HEK293 (cell line): ENCODE data around the gene RHOG.

Experiments
- CTCF ChIA-PET: fragments of 350-600 bp; formaldehyde crosslinking; extraction: SDS; loops from one replicate; lab custom pipeline; 2021; ENCODE audit warnings: antibody characterized with exemption; lab: Yijun Ruan, JAX
- POLR2A ChIA-PET: fragments of 300-600 bp; formaldehyde crosslinking; extraction: SDS; loops from one replicate; lab custom pipeline; 2020; ENCODE audit warnings: antibody characterized with exemption, inconsistent platforms; lab: Yijun Ruan, JAX
- H3K27ac ChIP-seq: fragments of 200-500 bp; sonication (Bioruptor generic); 2 replicates; pipeline ENCODE4 v1.5.1; 2014; ENCODE audit warnings: low read depth, low read length, control low read depth, inconsistent platforms; ENCODE audit errors: extremely low read depth
- H3K36me3 ChIP-seq, 2 experiments: fragments of 200-500 bp in 1 of 2; sonication (Bioruptor generic) in 1 of 2; 1 replicate in 1 of 2; 2 replicates in 1 of 2; pipeline ENCODE4 v1.5.1; 2014 to 2017; ENCODE audit warnings: inconsistent platforms in 2 of 2, low read length in 2 of 2; ENCODE audit not compliant: control insufficient read depth in 2 of 2, insufficient read depth in 1 of 2
- H3K4me1 ChIP-seq: fragments of 200-500 bp; sonication (Bioruptor generic); 2 replicates; pipeline ENCODE4 v1.5.1; 2014; ENCODE audit warnings: mild to moderate bottlenecking, low read length, inconsistent platforms; ENCODE audit not compliant: control insufficient read depth, insufficient read depth
- H3K4me3 ChIP-seq: 2 replicates; pipeline ENCODE4 v1.5.1; 2011; ENCODE audit warnings: low read depth, mild to moderate bottlenecking, control low read depth, low read length, moderate library complexity
- H3K9me3 ChIP-seq: fragments of 200-500 bp; sonication (Bioruptor generic); 2 replicates; pipeline ENCODE4 v1.5.1; 2014; ENCODE audit warnings: low read depth, low read length, inconsistent platforms; ENCODE audit not compliant: control insufficient read depth, insufficient read depth
- EGR2 ChIP-seq: fragments of 450-650 bp; formaldehyde crosslinking; IDR thresholded peaks from 2 replicates; pipeline ENCODE4 v1.5.1; 2016; ENCODE audit warnings: low read depth, missing biosample characterization, missing genetic modification characterization
- ELK4 ChIP-seq: IDR thresholded peaks from 2 replicates; pipeline ENCODE4 v1.6.1; 2011; ENCODE audit warnings: mild to moderate bottlenecking, low read depth, low read length, borderline replicate concordance
- HOXD13 ChIP-seq: sonication (generic); formaldehyde crosslinking; IDR thresholded peaks from 2 replicates; pipeline ENCODE4 v1.8.0; 2022; ENCODE audit warnings: missing genetic modification reagents, borderline replicate concordance
- KLF16 ChIP-seq: fragments of 450-650 bp; formaldehyde crosslinking; IDR thresholded peaks from 2 replicates; pipeline ENCODE4 v1.5.1; 2017; ENCODE audit warnings: missing biosample characterization, missing genetic modification characterization
- SCRT1 ChIP-seq: fragments of 450-650 bp; formaldehyde crosslinking; IDR thresholded peaks from 2 replicates; pipeline ENCODE4 v1.5.1; 2016; ENCODE audit warnings: missing biosample characterization, missing genetic modification characterization, borderline replicate concordance
- SCRT2 ChIP-seq: fragments of 450-650 bp; formaldehyde crosslinking; IDR thresholded peaks from 2 replicates; pipeline ENCODE4 v1.5.1; 2016; ENCODE audit warnings: missing biosample characterization, missing genetic modification characterization
- SETDB1 ChIP-seq: IDR thresholded peaks from one replicate; pipeline ENCODE4 v1.6.1; 2017; ENCODE audit warnings: mild to moderate bottlenecking, low read length, moderate library complexity, mixed read lengths; ENCODE audit not compliant: insufficient read length
- SP7 ChIP-seq: fragments of 450-650 bp; formaldehyde crosslinking; IDR thresholded peaks from 2 replicates; pipeline ENCODE4 v1.5.1; 2016; ENCODE audit warnings: missing biosample characterization, missing genetic modification characterization
- ZBTB17 ChIP-seq: fragments of 450-650 bp; formaldehyde crosslinking; IDR thresholded peaks from 2 replicates; pipeline ENCODE4 v1.5.1; 2016; ENCODE audit warnings: missing biosample characterization, missing genetic modification characterization
- ZBTB20 ChIP-seq: fragments of 450-650 bp; formaldehyde crosslinking; IDR thresholded peaks from 2 replicates; pipeline ENCODE4 v1.5.1; 2016; ENCODE audit warnings: missing biosample characterization, missing genetic modification characterization
- TF ChIP-seq, protein P1 (sequence below): fragments of 450-650 bp; formaldehyde crosslinking; IDR thresholded peaks from 2 replicates; pipeline ENCODE4 v1.5.1; 2016; ENCODE audit warnings: missing biosample characterization, missing genetic modification characterization
- TF ChIP-seq, protein P2 (sequence below): fragments of 450-650 bp; formaldehyde crosslinking; IDR thresholded peaks from 2 replicates; pipeline ENCODE4 v1.5.1; 2016; ENCODE audit warnings: missing biosample characterization, missing genetic modification characterization
- TF ChIP-seq, protein P3 (sequence below): fragments of 450-650 bp; formaldehyde crosslinking; IDR thresholded peaks from 2 replicates; pipeline ENCODE4 v1.5.1; 2017; ENCODE audit warnings: missing biosample characterization, missing genetic modification characterization
- TF ChIP-seq, protein P4 (sequence below): fragments of 450-650 bp; formaldehyde crosslinking; IDR thresholded peaks from 2 replicates; pipeline ENCODE4 v1.5.1; 2016; ENCODE audit warnings: missing biosample characterization, missing genetic modification characterization
- TF ChIP-seq, protein P5 (sequence below): fragments of 450-650 bp; formaldehyde crosslinking; conservative IDR thresholded peaks from 2 replicates; pipeline ENCODE4 v1.5.1; 2016; ENCODE audit warnings: low read depth, missing biosample characterization, missing genetic modification characterization

The RHOG gene

DNA sequence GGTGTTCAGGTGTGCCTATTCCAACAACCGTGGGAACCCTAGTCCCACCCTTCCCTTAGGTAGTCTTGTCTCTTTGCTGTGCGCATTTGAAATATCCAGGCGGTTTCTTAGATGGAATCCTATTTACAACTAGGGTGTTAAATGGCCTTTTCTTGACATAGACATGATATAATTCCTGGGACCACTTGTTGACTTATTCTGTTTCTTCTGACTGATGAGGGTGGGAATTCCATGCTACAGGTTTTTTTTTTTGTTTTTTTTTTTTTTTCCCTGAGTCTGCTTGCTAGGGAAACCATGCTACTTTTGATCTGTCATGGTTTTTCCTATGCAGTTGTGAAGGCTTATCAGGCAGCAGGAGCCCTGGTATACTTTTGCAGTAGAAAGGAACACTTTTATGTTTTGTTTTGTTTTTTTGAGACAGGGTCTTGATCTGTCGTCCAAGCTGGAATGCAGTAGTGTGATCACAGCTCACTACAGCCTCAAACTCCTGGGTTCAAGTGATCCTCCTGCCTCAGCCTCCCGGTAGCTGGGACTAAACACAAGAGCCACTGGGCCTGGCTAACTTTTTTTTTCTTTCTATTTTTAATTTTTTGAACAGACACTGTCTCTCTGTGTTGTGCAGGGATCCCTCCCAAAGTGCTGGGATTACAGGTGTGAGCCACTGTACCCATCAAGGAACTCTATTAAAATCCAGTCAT, 16.2 kb upstream of the RHOG start:
- Histone ChIP-seq H3K36me3 (no peaks in the 10 kb centered on the region), H3K4me1 (no peaks in the 10 kb centered on the region), H3K4me3 (peak overlapping the region; percentile 87), H3K9me3 (no peaks in the 10 kb centered on the region)
- ChIA-PET CTCF (interaction anchor here (0.6 to 19.6 kb wide), 8 partner anchors 8 to 216 kb away, joined by 3 to 589 read pairs (median 13); partner anchors contain the start of genes PGAP2 and RHOG), POLR2A (interaction anchor here (0.6 to 0.9 kb wide), 2 partner anchors 9 to 39 kb away, joined by 4 to 6 read pairs; no protein-coding TSS in a partner anchor)
- TF ChIP-seq, protein P1, sequence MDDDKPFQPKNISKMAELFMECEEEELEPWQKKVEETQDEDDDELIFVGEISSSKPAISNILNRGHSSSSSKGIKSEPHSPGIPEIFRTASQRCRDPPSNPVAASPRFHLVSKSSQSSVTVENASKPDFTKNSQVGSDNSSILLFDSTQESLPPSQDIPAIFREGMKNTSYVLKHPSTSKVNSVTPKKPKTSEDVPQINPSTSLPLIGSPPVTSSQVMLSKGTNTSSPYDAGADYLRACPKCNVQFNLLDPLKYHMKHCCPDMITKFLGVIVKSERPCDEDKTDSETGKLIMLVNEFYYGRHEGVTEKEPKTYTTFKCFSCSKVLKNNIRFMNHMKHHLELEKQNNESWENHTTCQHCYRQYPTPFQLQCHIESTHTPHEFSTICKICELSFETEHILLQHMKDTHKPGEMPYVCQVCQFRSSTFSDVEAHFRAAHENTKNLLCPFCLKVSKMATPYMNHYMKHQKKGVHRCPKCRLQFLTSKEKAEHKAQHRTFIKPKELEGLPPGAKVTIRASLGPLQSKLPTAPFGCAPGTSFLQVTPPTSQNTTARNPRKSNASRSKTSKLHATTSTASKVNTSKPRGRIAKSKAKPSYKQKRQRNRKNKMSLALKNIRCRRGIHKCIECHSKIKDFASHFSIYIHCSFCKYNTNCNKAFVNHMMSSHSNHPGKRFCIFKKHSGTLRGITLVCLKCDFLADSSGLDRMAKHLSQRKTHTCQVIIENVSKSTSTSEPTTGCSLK, result no peak
- TF ChIP-seq SCRT1 (peak; percentile 95), ELK4 (no peak), SCRT2 (peak; percentile 95), SETDB1 (no peak)
- TF ChIP-seq, protein P2, sequence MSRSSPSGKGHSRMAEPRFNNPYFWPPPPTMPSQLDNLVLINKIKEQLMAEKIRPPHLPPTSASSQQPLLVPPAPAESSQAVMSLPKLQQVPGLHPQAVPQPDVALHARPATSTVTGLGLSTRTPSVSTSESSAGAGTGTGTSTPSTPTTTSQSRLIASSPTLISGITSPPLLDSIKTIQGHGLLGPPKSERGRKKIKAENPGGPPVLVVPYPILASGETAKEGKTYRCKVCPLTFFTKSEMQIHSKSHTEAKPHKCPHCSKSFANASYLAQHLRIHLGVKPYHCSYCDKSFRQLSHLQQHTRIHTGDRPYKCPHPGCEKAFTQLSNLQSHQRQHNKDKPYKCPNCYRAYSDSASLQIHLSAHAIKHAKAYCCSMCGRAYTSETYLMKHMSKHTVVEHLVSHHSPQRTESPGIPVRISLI, result peak; percentile 78; the same call in 1 of the 2 replicates
- TF ChIP-seq, all 188 proteins: peak for 3
- H3K27ac ChIP-seq, result no peak overlapping the region

DNA sequence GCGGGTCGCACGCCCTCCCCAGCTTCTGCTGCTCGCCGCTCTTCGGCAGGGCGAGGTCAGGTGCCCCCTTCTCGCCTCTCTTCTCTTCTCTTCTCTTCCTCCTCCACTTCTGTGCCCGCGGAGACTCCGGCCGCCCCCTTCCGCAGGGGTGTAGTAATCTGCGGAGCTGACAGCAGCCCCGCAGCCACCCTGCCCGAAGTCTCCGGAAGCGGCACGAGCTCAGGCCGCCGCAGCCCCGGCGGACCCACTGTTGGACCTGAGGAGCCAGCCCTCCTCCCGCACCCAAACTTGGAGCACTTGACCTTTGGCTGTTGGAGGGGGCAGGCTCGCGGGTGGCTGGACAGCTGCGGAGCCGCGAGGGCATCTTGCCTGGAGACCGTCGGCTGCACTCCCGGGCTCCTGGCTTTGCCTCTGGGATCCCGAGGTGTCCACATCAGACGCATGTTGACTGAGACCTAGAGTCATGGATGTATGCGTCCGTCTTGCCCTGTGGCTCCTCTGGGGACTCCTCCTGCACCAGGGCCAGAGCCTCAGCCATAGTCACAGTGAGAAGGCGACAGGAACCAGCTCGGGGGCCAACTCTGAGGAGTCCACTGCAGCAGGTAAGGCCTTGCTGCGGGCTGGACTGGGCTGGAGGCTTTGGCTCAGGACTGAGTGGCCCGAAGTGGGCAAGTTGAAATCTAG, 15.2 kb upstream of the RHOG start:
- Histone ChIP-seq H3K9me3 (no peaks in the 10 kb centered on the region), H3K27ac (peak overlapping the region; percentile 44; the same call in 1 of the 2 replicates), H3K4me1 (no peaks in the 10 kb centered on the region), H3K4me3 (peak overlapping the region; percentile 87), H3K36me3 (no peaks in the 10 kb centered on the region)
- CTCF ChIA-PET, result interaction anchor here (0.8 to 19.6 kb wide), 21 partner anchors 9 to 214 kb away, joined by 3 to 589 read pairs (median 7); partner anchors contain the start of genes PGAP2 and RHOG
- POLR2A ChIA-PET, result interaction anchor here (0.6 to 2.6 kb wide), 11 partner anchors 10 to 217 kb away, joined by 3 to 45 read pairs (median 4); partner anchors contain the start of gene RHOG
- TF ChIP-seq ZBTB17 (tag by site-specific recombination) (peak; percentile 75), KLF16 (0 out of 2 replicates have a peak, but pooled peaks have one; percentile 31), ZBTB20 (peak; percentile 61; the same call in 1 of the 2 replicates), SP7 (peak; percentile 8; the same call in 1 of the 2 replicates), HOXD13 (CRISPR knock-in tag) (0 out of 2 replicates have a peak, but pooled peaks have one; percentile 33), EGR2 (tag by site-specific recombination) (peak; percentile 32; the same call in 1 of the 2 replicates)
- TF ChIP-seq, protein P3, sequence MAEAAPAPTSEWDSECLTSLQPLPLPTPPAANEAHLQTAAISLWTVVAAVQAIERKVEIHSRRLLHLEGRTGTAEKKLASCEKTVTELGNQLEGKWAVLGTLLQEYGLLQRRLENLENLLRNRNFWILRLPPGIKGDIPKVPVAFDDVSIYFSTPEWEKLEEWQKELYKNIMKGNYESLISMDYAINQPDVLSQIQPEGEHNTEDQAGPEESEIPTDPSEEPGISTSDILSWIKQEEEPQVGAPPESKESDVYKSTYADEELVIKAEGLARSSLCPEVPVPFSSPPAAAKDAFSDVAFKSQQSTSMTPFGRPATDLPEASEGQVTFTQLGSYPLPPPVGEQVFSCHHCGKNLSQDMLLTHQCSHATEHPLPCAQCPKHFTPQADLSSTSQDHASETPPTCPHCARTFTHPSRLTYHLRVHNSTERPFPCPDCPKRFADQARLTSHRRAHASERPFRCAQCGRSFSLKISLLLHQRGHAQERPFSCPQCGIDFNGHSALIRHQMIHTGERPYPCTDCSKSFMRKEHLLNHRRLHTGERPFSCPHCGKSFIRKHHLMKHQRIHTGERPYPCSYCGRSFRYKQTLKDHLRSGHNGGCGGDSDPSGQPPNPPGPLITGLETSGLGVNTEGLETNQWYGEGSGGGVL (tag by site-specific recombination), result no peak
- TF ChIP-seq, protein P4, sequence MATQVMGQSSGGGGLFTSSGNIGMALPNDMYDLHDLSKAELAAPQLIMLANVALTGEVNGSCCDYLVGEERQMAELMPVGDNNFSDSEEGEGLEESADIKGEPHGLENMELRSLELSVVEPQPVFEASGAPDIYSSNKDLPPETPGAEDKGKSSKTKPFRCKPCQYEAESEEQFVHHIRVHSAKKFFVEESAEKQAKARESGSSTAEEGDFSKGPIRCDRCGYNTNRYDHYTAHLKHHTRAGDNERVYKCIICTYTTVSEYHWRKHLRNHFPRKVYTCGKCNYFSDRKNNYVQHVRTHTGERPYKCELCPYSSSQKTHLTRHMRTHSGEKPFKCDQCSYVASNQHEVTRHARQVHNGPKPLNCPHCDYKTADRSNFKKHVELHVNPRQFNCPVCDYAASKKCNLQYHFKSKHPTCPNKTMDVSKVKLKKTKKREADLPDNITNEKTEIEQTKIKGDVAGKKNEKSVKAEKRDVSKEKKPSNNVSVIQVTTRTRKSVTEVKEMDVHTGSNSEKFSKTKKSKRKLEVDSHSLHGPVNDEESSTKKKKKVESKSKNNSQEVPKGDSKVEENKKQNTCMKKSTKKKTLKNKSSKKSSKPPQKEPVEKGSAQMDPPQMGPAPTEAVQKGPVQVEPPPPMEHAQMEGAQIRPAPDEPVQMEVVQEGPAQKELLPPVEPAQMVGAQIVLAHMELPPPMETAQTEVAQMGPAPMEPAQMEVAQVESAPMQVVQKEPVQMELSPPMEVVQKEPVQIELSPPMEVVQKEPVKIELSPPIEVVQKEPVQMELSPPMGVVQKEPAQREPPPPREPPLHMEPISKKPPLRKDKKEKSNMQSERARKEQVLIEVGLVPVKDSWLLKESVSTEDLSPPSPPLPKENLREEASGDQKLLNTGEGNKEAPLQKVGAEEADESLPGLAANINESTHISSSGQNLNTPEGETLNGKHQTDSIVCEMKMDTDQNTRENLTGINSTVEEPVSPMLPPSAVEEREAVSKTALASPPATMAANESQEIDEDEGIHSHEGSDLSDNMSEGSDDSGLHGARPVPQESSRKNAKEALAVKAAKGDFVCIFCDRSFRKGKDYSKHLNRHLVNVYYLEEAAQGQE (tag by site-specific recombination), result peak; percentile 29; the same call in 1 of the 2 replicates
- TF ChIP-seq, protein P5, sequence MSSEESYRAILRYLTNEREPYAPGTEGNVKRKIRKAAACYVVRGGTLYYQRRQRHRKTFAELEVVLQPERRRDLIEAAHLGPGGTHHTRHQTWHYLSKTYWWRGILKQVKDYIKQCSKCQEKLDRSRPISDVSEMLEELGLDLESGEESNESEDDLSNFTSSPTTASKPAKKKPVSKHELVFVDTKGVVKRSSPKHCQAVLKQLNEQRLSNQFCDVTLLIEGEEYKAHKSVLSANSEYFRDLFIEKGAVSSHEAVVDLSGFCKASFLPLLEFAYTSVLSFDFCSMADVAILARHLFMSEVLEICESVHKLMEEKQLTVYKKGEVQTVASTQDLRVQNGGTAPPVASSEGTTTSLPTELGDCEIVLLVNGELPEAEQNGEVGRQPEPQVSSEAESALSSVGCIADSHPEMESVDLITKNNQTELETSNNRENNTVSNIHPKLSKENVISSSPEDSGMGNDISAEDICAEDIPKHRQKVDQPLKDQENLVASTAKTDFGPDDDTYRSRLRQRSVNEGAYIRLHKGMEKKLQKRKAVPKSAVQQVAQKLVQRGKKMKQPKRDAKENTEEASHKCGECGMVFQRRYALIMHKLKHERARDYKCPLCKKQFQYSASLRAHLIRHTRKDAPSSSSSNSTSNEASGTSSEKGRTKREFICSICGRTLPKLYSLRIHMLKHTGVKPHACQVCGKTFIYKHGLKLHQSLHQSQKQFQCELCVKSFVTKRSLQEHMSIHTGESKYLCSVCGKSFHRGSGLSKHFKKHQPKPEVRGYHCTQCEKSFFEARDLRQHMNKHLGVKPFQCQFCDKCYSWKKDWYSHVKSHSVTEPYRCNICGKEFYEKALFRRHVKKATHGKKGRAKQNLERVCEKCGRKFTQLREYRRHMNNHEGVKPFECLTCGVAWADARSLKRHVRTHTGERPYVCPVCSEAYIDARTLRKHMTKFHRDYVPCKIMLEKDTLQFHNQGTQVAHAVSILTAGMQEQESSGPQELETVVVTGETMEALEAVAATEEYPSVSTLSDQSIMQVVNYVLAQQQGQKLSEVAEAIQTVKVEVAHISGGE (tag by site-specific recombination), result 0 out of 2 replicates have a peak, but pooled peaks have one; percentile 12
